A673 (cell line): Measurements from ENCODE around the gene CFD. TPM values are rescaled to one million over a fixed set of nuclear protein-coding genes. Genes with fewer than 3 reads are reported as not detected.

Source experiments
- BruUV-seq: library from RNA; stranded (reverse); fragments of 400-500 nt; replicated peaks from 2 replicates; lab custom pipeline; 2021; lab: Mats Ljungman, UMichigan
- CTCF ChIA-PET: fragments of 300-600 bp; sonication (Branson Sonifier 250); formaldehyde crosslinking; loops from one replicate; lab custom pipeline; 2022; ENCODE audit warnings: antibody characterized with exemption; lab: Charles Lee
- POLR2A ChIA-PET: fragments of 300-600 bp; sonication (Branson Sonifier 250); formaldehyde crosslinking; loops from one replicate; lab custom pipeline; 2022; ENCODE audit warnings: antibody characterized with exemption; ENCODE audit not compliant: low non-redundant PET; lab: Charles Lee
- DNase-seq: peaks from one replicate; pipeline ENCODE4 v3.0.0-alpha.2; 2015; ENCODE audit warnings: low spot score
- H3K27ac ChIP-seq: fragments of 200-600 bp; sonication (generic); 2 replicates; pipeline ENCODE4 v1.5.1; 2016; ENCODE audit warnings: mixed run types, low read depth, mild to moderate bottlenecking, mixed read lengths, antibody characterized with exemption, low read length; ENCODE audit not compliant: poor library complexity, severe bottlenecking
- H3K27me3 ChIP-seq: fragments of 200-600 bp; sonication (generic); replicated peaks from 2 replicates; pipeline ENCODE4 v1.6.1; 2017; ENCODE audit warnings: mixed run types, low read depth, mild to moderate bottlenecking, mixed read lengths, antibody characterized with exemption, low read length; ENCODE audit not compliant: insufficient read depth, poor library complexity
- H3K36me3 ChIP-seq: fragments of 200-600 bp; sonication (generic); 2 replicates; pipeline ENCODE4 v1.6.1; 2016; ENCODE audit warnings: mixed run types, mild to moderate bottlenecking, mixed read lengths, antibody characterized with exemption, low read length; ENCODE audit not compliant: insufficient read depth, poor library complexity, severe bottlenecking
- H3K4me1 ChIP-seq: fragments of 200-600 bp; sonication (generic); 2 replicates; pipeline ENCODE4 v1.6.1; 2017; ENCODE audit warnings: mixed run types, mild to moderate bottlenecking, mixed read lengths, antibody characterized with exemption, low read length; ENCODE audit not compliant: insufficient read depth, poor library complexity, severe bottlenecking
- H3K4me3 ChIP-seq: fragments of 200-600 bp; sonication (generic); 2 replicates; pipeline ENCODE4 v1.5.1; 2016; ENCODE audit warnings: low read depth, mixed run types, mild to moderate bottlenecking, mixed read lengths, low read length; ENCODE audit not compliant: poor library complexity, severe bottlenecking
- H3K9me3 ChIP-seq: fragments of 200-600 bp; sonication (generic); 2 replicates; pipeline ENCODE4 v1.6.1; 2016; ENCODE audit warnings: mixed run types, low read depth, mild to moderate bottlenecking, mixed read lengths, antibody characterized with exemption, low read length; ENCODE audit not compliant: poor library complexity, severe bottlenecking
- CTCF ChIP-seq: fragments of 300-800, 200-600 bp; sonication (generic); conservative IDR thresholded peaks from 2 replicates; pipeline ENCODE4 v1.5.1; 2017; ENCODE audit warnings: low read depth, mild to moderate bottlenecking, antibody characterized with exemption, low read length, moderate library complexity, mixed read lengths
- EZH2 ChIP-seq: fragments of 200-600 bp; sonication (generic); IDR thresholded peaks from 2 replicates; pipeline ENCODE4 v1.6.1; 2017; ENCODE audit warnings: borderline replicate concordance, low read depth, mild to moderate bottlenecking, mixed read lengths, antibody characterized with exemption, low read length; ENCODE audit not compliant: poor library complexity, severe bottlenecking
- intact Hi-C: fragments of 100-400 bp; cut with micrococcal nuclease; formaldehyde crosslinking; loops from one replicate; pipeline ENCODE4 v1.10.0; 2022; ENCODE audit not compliant: unreplicated experiment
- total RNA-seq: library from RNA; stranded (reverse); gene quantifications from 2 replicates; pipeline ENCODE4 v1.2.3, GENCODE V29; 2021

The CFD gene
- total RNA-seq, 1 experiment from 2014 or later: 1.1 TPM

GRCh38 chr19:855566-856120 lies 3.8 kb upstream of the CFD start:
- H3K27me3 ChIP-seq: no peaks in the 10 kb centered on the region
- no peak overlapping the region for H3K27ac ChIP-seq
- no peak for TF ChIP-seq CTCF
- no peak for TF ChIP-seq EZH2
- H3K36me3 ChIP-seq: no peaks in the 10 kb centered on the region
- H3K4me1 ChIP-seq: no peaks in the 10 kb centered on the region
- ChIA-PET POLR2A (no interaction called here), CTCF (interaction anchor here (0.9 kb wide), 1 partner anchor 389 kb away, joined by 3 read pairs; no protein-coding TSS in a partner anchor)
- no peak overlapping the region for H3K4me3 ChIP-seq
- DNase-seq: no peak
- intact Hi-C loops: no loop called here
- BruUV-seq: no TSS peak
- no peaks in the 10 kb centered on the region for H3K9me3 ChIP-seq

DNA sequence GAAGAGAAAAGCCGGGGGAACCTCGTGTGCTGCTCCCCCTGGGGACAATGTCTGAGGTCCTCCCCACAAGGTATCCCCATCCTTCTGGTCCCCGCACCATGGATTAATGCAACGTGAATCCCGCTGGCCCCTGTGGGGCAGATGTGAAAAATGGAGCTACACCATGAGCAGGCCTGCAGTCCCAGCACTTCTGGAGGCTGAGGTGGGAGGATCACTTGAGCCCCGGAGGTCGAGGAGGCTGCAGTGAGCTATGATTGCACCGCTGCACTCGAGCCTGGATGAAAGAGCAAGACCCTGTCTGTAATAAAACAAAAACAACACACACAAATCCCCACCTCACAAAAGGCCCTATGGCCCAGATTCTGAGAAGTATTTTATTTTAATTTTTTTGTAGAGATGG lies 1.2 kb upstream of the CFD start:
- DNase-seq: no peak
- Histone ChIP-seq H3K27me3 (no peaks in the 10 kb centered on the region), H3K27ac (no peak overlapping the region), H3K4me3 (no peak overlapping the region), H3K4me1 (peaks cover 9% of the 10 kb centered on the region), H3K36me3 (no peaks in the 10 kb centered on the region), H3K9me3 (no peaks in the 10 kb centered on the region)
- POLR2A ChIA-PET: no interaction called here
- no TSS peak for BruUV-seq
- TF ChIP-seq CTCF (no peak), EZH2 (no peak)
- intact Hi-C loops: no loop called here
- CTCF ChIA-PET: no interaction called here

DNA sequence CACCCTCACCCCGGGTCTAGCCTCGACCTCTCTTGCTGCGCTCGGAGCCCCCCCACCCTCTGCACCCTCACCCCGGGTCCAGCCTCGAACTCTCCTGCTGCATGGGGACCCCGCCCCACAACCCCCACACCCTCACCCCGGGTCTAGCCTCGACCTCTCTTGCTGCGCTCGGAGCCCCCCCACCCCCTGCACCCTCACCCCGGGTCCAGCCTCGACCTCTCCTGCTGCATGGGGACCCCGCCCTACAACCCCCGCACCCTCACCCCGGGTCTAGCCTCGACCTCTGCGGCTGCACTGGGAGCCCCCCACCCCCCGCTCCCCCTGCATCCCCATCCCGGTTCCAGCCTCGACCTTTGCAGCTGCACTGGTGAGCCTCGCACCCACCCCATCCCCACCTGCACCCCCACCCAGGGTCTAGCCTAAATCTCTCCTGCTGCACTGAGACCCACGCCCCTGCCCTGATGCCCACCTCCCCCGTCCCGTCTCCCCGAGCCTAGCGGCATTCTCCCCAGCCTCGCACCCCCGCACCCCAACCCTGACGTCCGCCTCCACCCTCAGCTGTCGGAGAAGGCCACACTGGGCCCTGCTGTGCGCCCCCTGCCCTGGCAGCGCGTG lies 1.8 kb downstream of the CFD start:
- Histone ChIP-seq H3K36me3 (no peaks in the 10 kb centered on the region), H3K9me3 (no peaks in the 10 kb centered on the region), H3K27ac (no peak overlapping the region), H3K4me3 (peak overlapping the region; percentile 51), H3K27me3 (no peaks in the 10 kb centered on the region), H3K4me1 (peaks cover 9% of the 10 kb centered on the region)
- CTCF ChIA-PET: no interaction called here
- no peak for DNase-seq
- POLR2A ChIA-PET: no interaction called here
- BruUV-seq: no TSS peak
- TF ChIP-seq CTCF: no peak
- TF ChIP-seq EZH2: no peak
- intact Hi-C loops: loop anchor here (5.0 to 10.0 kb wide), 3 partner anchors 89 to 384 kb away; partner anchors contain the start of genes ATP5F1D, MIDN and WDR18
